Chondrocyte (in vitro differentiated cells): Measurements from ENCODE around the gene ADGRD1. TPM values are rescaled to one million over a fixed set of nuclear protein-coding genes. Genes with fewer than 3 reads are reported as not detected.

Source experiments
- DNase-seq: peaks from one replicate; pipeline ENCODE4 v3.0.0; 2021; ENCODE audit warnings: mixed read lengths, low spot score
- H3K27ac Mint-ChIP-seq: one replicate; pipeline ENCODE4 v1.8.0; 2021; ENCODE audit warnings: mild to moderate bottlenecking, moderate library complexity, mixed read lengths; ENCODE audit not compliant: unreplicated experiment
- H3K27me3 Mint-ChIP-seq: 2 replicates; pipeline ENCODE4 v1.8.0; 2021; ENCODE audit warnings: low read depth, mixed read lengths
- H3K36me3 Mint-ChIP-seq: 2 replicates; pipeline ENCODE4 v1.8.0; 2021; ENCODE audit warnings: low read depth, mixed read lengths
- H3K4me1 Mint-ChIP-seq: 2 replicates; pipeline ENCODE4 v1.8.0; 2021; ENCODE audit warnings: low read depth, mild to moderate bottlenecking, mixed read lengths
- H3K4me3 Mint-ChIP-seq: one replicate; pipeline ENCODE4 v1.8.0; 2021; ENCODE audit warnings: mild to moderate bottlenecking, moderate library complexity, mixed read lengths; ENCODE audit not compliant: unreplicated experiment
- H3K9me3 Mint-ChIP-seq: 2 replicates; pipeline ENCODE4 v1.8.0; 2021; ENCODE audit warnings: low read depth, mixed read lengths
- total RNA-seq: library from RNA; stranded (reverse); gene quantifications from 3 replicates; pipeline ENCODE4 v1.2.1, GENCODE V29; 2021
- TF ChIP-seq, protein P1 (sequence below): fragments of 200-600 bp; sonication (generic); IDR thresholded peaks from 2 replicates; pipeline ENCODE4 v1.5.0; 2021; ENCODE audit warnings: antibody characterized with exemption, mild to moderate bottlenecking, moderate library complexity

The ADGRD1 gene
- total RNA-seq, 1 donor from 2014 or later = 4.7 TPM

DNA sequence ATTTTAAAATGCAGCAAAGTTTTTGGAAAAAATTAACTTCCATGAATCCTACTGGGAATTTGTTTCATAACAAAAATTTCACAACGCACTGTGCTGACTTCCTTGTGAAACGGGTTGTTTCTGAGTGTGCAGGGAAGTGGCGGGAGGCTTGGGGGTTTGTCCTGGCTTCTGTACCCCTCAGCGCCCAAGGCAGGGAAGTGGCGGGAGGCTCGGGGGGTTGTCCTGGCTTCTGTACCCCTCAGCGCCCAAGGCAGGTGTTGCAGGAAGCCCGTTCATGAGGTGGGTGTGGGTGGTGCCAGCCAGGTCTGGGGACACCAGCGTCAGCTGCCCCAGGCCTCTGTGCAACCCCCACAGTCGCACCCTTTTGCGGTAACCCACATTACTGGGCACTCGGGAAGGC, 25.1 kb downstream of the ADGRD1 start:
- H3K9me3 Mint-ChIP-seq = no peaks in the 10 kb centered on the region
- H3K4me3 Mint-ChIP-seq = no peak overlapping the region
- H3K27ac Mint-ChIP-seq = no peak overlapping the region

DNA sequence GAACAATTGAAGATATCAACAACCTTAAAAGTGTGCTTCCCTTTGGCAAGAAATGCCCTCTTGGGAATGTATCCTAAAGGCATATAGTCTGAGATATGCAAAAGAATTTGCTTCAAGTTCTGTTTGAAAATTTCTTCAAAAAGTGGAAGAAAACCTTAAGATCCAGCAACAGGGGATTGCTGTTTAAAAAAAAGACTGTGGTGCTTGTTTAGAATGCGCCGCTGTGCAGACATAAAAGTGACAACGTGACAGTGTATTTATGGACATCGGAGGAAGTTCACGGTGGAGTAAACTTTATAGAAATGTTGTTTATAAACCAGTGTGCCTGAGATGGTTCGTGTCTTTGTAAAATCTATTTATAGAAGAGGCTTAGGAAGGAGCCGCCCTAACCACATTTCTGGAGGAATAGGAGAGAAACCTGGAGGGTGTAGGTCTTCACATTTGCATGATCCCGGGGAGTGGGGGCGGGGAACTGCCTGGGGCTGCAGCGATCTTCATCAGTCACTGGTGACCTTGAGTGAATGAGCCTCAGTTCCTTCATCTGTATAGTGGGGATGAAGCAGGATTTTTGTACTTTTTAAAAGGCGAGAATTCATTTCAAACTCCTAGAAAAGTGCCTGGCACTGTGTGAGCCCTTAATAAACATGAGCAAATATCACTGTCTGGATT, 27.5 kb downstream of the ADGRD1 start:
- Mint-ChIP-seq H3K9me3 (no peaks in the 10 kb centered on the region), H3K27ac (no peak overlapping the region), H3K27me3 (peaks cover 26% of the 10 kb centered on the region), H3K4me3 (no peak overlapping the region), H3K36me3 (no peaks in the 10 kb centered on the region), H3K4me1 (peaks cover 7% of the 10 kb centered on the region)
- DNase-seq = no peak
- TF ChIP-seq, protein P1, sequence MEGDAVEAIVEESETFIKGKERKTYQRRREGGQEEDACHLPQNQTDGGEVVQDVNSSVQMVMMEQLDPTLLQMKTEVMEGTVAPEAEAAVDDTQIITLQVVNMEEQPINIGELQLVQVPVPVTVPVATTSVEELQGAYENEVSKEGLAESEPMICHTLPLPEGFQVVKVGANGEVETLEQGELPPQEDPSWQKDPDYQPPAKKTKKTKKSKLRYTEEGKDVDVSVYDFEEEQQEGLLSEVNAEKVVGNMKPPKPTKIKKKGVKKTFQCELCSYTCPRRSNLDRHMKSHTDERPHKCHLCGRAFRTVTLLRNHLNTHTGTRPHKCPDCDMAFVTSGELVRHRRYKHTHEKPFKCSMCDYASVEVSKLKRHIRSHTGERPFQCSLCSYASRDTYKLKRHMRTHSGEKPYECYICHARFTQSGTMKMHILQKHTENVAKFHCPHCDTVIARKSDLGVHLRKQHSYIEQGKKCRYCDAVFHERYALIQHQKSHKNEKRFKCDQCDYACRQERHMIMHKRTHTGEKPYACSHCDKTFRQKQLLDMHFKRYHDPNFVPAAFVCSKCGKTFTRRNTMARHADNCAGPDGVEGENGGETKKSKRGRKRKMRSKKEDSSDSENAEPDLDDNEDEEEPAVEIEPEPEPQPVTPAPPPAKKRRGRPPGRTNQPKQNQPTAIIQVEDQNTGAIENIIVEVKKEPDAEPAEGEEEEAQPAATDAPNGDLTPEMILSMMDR = no peak

More for the DNA sequence above, 25.1 kb downstream of the ADGRD1 start:
- DNase-seq = no peak
- peaks cover 15% of the 10 kb centered on the region for H3K27me3 Mint-ChIP-seq
- peaks cover 7% of the 10 kb centered on the region for H3K4me1 Mint-ChIP-seq
- H3K36me3 Mint-ChIP-seq = no peaks in the 10 kb centered on the region
- TF ChIP-seq, protein P1 = no peak

DNA sequence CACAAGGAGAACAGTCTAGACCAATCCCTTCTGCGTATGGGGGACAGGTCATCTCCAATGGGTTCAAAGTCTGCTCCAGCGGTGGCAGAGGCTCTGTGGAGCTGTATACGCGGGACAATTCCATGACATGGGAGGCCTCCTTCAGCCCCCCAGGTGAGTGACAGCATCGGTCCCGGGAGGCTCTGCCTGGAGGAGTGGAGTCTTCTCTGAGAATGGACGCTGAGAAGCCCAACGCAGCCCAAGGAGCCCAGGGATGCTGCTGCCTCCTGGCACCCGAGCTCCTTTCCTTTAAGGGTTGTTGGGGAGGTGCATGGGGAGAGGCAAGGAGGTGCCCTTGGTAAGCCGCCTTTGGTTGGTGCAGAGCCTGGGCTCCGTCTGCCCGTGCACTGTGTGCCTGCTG, 28.2 kb downstream of the ADGRD1 start:
- no peak overlapping the region for H3K27ac Mint-ChIP-seq
- H3K36me3 Mint-ChIP-seq = no peaks in the 10 kb centered on the region
- H3K4me3 Mint-ChIP-seq = no peak overlapping the region
- TF ChIP-seq, protein P1 = no peak
- peaks cover 7% of the 10 kb centered on the region for H3K4me1 Mint-ChIP-seq
- H3K9me3 Mint-ChIP-seq = no peaks in the 10 kb centered on the region
- DNase-seq = no peak
- H3K27me3 Mint-ChIP-seq = peaks cover 26% of the 10 kb centered on the region

DNA sequence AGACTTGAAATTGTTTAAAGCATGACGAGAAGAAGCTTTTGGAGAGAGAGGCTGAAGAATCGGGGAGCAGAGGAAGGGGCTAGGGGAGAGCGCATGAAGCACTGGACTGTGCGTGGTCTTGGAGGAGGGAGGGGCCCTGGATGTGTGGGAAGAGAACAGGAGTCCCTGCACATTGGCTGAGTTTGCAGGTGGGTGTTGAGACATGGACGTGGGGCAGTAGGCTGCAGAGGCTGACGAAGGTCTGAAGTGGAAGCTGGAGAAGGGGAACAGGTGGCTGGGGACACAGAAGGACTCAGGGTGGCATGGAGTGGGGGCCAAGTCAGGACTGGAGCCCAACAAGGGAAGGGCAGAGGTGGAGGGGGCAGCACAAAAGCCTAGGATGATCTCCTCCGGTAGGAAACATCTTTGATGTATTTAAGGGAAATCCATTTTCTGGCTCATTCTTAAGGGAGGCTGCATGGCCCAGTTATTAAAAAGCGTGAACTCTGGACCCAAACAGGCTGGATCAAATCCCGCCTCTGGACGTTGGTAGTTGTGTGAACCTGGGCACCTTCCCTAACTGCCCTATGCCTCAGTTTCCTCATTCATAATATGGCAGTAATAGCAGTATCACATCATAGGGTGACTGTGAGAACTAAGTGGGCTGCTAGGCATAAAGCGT, 29.0 kb downstream of the ADGRD1 start:
- no peaks in the 10 kb centered on the region for H3K9me3 Mint-ChIP-seq
- H3K4me3 Mint-ChIP-seq = no peak overlapping the region
- TF ChIP-seq, protein P1 = no peak
- peaks cover 26% of the 10 kb centered on the region for H3K27me3 Mint-ChIP-seq
- peaks cover 7% of the 10 kb centered on the region for H3K4me1 Mint-ChIP-seq
- H3K36me3 Mint-ChIP-seq = no peaks in the 10 kb centered on the region
- DNase-seq = no peak
- no peak overlapping the region for H3K27ac Mint-ChIP-seq

DNA sequence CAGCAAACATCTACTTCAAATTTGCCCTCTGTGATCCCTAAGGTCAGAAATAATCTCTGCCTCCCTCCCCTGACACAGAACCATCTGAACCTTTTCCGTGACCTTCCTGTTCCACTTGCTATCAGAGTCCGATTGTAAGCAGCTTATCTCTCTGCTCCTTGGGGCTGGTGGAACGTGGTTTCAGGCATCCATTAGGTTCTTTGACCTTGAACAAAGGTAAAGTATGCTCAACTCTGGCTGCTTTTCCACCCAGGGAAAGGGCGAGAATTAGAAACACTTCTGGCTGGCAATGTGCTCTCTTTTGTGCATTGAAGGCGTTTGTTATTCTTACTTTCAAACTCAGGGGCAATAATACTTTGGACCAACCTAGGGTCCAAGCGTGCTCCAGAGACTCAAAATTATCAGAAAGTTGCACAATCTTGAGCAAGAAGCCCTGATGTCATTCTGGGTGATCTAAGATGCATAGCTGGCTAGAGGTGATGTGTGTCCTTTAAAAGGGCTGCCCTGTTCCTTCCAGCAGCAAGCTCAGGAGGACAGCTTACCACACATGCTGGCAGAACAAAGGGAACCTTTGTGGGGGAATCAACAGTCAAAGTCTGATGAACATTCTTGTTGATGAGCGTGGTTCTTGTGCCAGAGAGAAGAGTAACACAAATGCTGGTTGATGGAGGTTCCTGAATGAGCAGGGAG, 29.8 kb downstream of the ADGRD1 start:
- no peaks in the 10 kb centered on the region for H3K9me3 Mint-ChIP-seq
- peaks cover 26% of the 10 kb centered on the region for H3K27me3 Mint-ChIP-seq
- H3K27ac Mint-ChIP-seq = no peak overlapping the region
- H3K36me3 Mint-ChIP-seq = no peaks in the 10 kb centered on the region
- DNase-seq = no peak
- H3K4me1 Mint-ChIP-seq = peaks cover 7% of the 10 kb centered on the region
- TF ChIP-seq, protein P1 = no peak
- no peak overlapping the region for H3K4me3 Mint-ChIP-seq
